IMR-90 (cell line): ENCODE data around the gene TSEN54. TPM values are rescaled to one million over a fixed set of nuclear protein-coding genes. Genes with fewer than 3 reads are reported as not detected.

Experiments used
- ATAC-seq: fragments of 200-7000 bp; cut with Tn5 transposase; 2 replicates; pipeline ENCODE4 v1.9.1; 2020; ENCODE audit warnings: low read depth, mild to moderate bottlenecking, moderate library complexity
- BruUV-seq: library from RNA; stranded (reverse); fragments of 400-500 nt; replicated peaks from 2 replicates; lab custom pipeline; 2021; lab: Mats Ljungman, UMichigan
- CTCF ChIA-PET: fragments of 300-600 bp; formaldehyde crosslinking; extraction: SDS; loops from one replicate; lab custom pipeline; 2021; ENCODE audit warnings: antibody characterized with exemption; lab: Yijun Ruan, JAX
- POLR2A ChIA-PET: fragments of 300-600 bp; sonication (Branson Sonifier 250); formaldehyde crosslinking; loops from one replicate; lab custom pipeline; 2022; ENCODE audit warnings: antibody characterized with exemption; ENCODE audit not compliant: unreplicated experiment; lab: Charles Lee
- DNase-seq: peaks from one replicate; pipeline ENCODE4 v3.0.0; 2013
- H2AFZ ChIP-seq: replicated peaks from 2 replicates; pipeline ENCODE3; 2013; ENCODE audit warnings: low read length, mild to moderate bottlenecking; ENCODE audit not compliant: poor library complexity
- H2AK5ac ChIP-seq: 2 replicates; pipeline ENCODE4 v1.6.1; 2013; ENCODE audit warnings: low read depth, low read length, inconsistent platforms
- H2AK9ac ChIP-seq: replicated peaks from 2 replicates; pipeline ENCODE3; 2013; ENCODE audit warnings: mild to moderate bottlenecking, low read depth, low read length, moderate library complexity; ENCODE audit not compliant: poor library complexity
- H2BK120ac ChIP-seq: 2 replicates; pipeline ENCODE4 v1.6.1; 2013; ENCODE audit warnings: low read depth, low read length, inconsistent platforms
- H2BK15ac ChIP-seq: 3 replicates; pipeline ENCODE4 v1.6.1; 2013; ENCODE audit warnings: low read depth, low read length, inconsistent platforms
- H2BK20ac ChIP-seq: 2 replicates; pipeline ENCODE4 v1.6.1; 2013; ENCODE audit warnings: low read depth, mild to moderate bottlenecking, inconsistent platforms, low read length, moderate library complexity
- H2BK5ac ChIP-seq: 2 replicates; pipeline ENCODE4 v1.6.1; 2013; ENCODE audit warnings: mild to moderate bottlenecking, low read depth, low read length, inconsistent platforms; ENCODE audit not compliant: poor library complexity, severe bottlenecking
- H3K14ac ChIP-seq: replicated peaks from 2 replicates; pipeline ENCODE4 v1.6.1; 2013; ENCODE audit warnings: low read depth, low read length, inconsistent platforms
- H3K18ac ChIP-seq: 2 replicates; pipeline ENCODE4 v1.6.1; 2013; ENCODE audit warnings: low read depth, low read length, control low read depth
- H3K23ac ChIP-seq: 2 replicates; pipeline ENCODE4 v1.6.1; 2013; ENCODE audit warnings: low read depth, low read length, inconsistent platforms
- H3K27ac ChIP-seq: 2 replicates; pipeline ENCODE4 v1.5.1; 2013; ENCODE audit warnings: mild to moderate bottlenecking, control low read depth, low read length; ENCODE audit not compliant: insufficient read depth
- H3K27me3 ChIP-seq: 2 replicates; pipeline ENCODE4 v1.6.1; 2013; ENCODE audit warnings: low read length; ENCODE audit not compliant: control insufficient read depth, insufficient read depth
- H3K36me3 ChIP-seq: 2 replicates; pipeline ENCODE4 v1.6.1; 2013; ENCODE audit warnings: low read length, mixed read lengths; ENCODE audit not compliant: control insufficient read depth, insufficient read depth
- H3K4ac ChIP-seq: 2 replicates; pipeline ENCODE4 v1.6.1; 2013; ENCODE audit warnings: low read depth, low read length, inconsistent platforms
- H3K4me1 ChIP-seq: 2 replicates; pipeline ENCODE4 v1.6.1; 2013; ENCODE audit warnings: low read length, mixed read lengths; ENCODE audit not compliant: control insufficient read depth, insufficient read depth
- H3K4me2 ChIP-seq: 2 replicates; pipeline ENCODE4 v1.6.1; 2013; ENCODE audit warnings: low read depth, mild to moderate bottlenecking, control low read depth, low read length, moderate library complexity
- H3K4me3 ChIP-seq: 2 replicates; pipeline ENCODE4 v1.5.1; 2013; ENCODE audit warnings: low read depth, mild to moderate bottlenecking, control low read depth, low read length, moderate library complexity; ENCODE audit not compliant: insufficient read depth
- H3K56ac ChIP-seq: 2 replicates; pipeline ENCODE4 v1.6.1; 2013; ENCODE audit warnings: low read length, inconsistent platforms; ENCODE audit not compliant: insufficient read depth; ENCODE audit errors: extremely low read depth
- H3K79me1 ChIP-seq, 2 experiments: 2 replicates each; pipeline ENCODE4 v1.6.1; 2013; ENCODE audit warnings: low read length in 2 of 2, inconsistent platforms in 1 of 2, low read depth in 1 of 2
- H3K9ac ChIP-seq: 2 replicates; pipeline ENCODE4 v1.6.1; 2013; ENCODE audit warnings: low read depth, low read length, control low read depth
- H3K9me1 ChIP-seq: 2 replicates; pipeline ENCODE4 v1.6.1; 2013; ENCODE audit warnings: low read length, inconsistent platforms; ENCODE audit not compliant: insufficient read depth
- H3K9me3 ChIP-seq: 2 replicates; pipeline ENCODE4 v1.6.1; 2013; ENCODE audit warnings: low read length; ENCODE audit not compliant: control insufficient read depth, insufficient read depth
- H4K20me1 ChIP-seq: 2 replicates; pipeline ENCODE4 v1.6.1; 2013; ENCODE audit warnings: low read length, inconsistent platforms; ENCODE audit not compliant: insufficient read depth
- H4K5ac ChIP-seq: 2 replicates; pipeline ENCODE4 v1.6.1; 2013; ENCODE audit warnings: mild to moderate bottlenecking, low read depth, low read length, control low read depth
- H4K8ac ChIP-seq, 2 experiments: 2 replicates each; pipeline ENCODE4 v1.6.1; 2013; ENCODE audit warnings: low read depth in 2 of 2, low read length in 2 of 2, control low read depth in 1 of 2, inconsistent platforms in 1 of 2
- H4K91ac ChIP-seq: 2 replicates; pipeline ENCODE4 v1.6.1; 2013; ENCODE audit warnings: low read depth, low read length, inconsistent platforms; ENCODE audit not compliant: insufficient read depth
- BHLHE40 ChIP-seq: fragments of 150-350 bp; IDR thresholded peaks from 2 replicates; pipeline ENCODE4 v1.6.1; 2016; ENCODE audit warnings: mild to moderate bottlenecking, low read depth, low read length
- CEBPB ChIP-seq: IDR thresholded peaks from 2 replicates; pipeline ENCODE4 v1.6.1; 2012; ENCODE audit warnings: low read depth, low read length, improper control_type of control experiment
- CHD1 ChIP-seq: IDR thresholded peaks from 2 replicates; pipeline ENCODE4 v1.6.1; 2012; ENCODE audit warnings: low read depth, low read length, improper control_type of control experiment
- FOS ChIP-seq: fragments of 150-350 bp; IDR thresholded peaks from 2 replicates; pipeline ENCODE4 v1.6.1; 2016; ENCODE audit warnings: low read depth, low read length
- MAFK ChIP-seq: IDR thresholded peaks from 2 replicates; pipeline ENCODE4 v1.6.1; 2012; ENCODE audit warnings: low read depth, low read length, improper control_type of control experiment
- MAZ ChIP-seq: IDR thresholded peaks from 2 replicates; pipeline ENCODE4 v1.6.1; 2012; ENCODE audit warnings: low read depth, mild to moderate bottlenecking, low read length, improper control_type of control experiment, moderate library complexity, borderline replicate concordance
- MXI1 ChIP-seq: IDR thresholded peaks from 2 replicates; pipeline ENCODE4 v1.6.1; 2012; ENCODE audit warnings: low read depth, mild to moderate bottlenecking, low read length, moderate library complexity, borderline replicate concordance
- NFE2L2 ChIP-seq: fragments of 150-350 bp; IDR thresholded peaks from 2 replicates; pipeline ENCODE4 v1.6.1; 2016; ENCODE audit warnings: low read depth, mild to moderate bottlenecking, low read length
- POLR2A ChIP-seq: IDR thresholded peaks from 2 replicates; pipeline ENCODE4 v1.6.1; 2012; ENCODE audit warnings: mild to moderate bottlenecking, low read depth, low read length
- RAD21 ChIP-seq: IDR thresholded peaks from 2 replicates; pipeline ENCODE4 v1.6.1; 2012; ENCODE audit warnings: low read length, improper control_type of control experiment
- RCOR1 ChIP-seq: IDR thresholded peaks from 2 replicates; pipeline ENCODE4 v1.6.1; 2012; ENCODE audit warnings: mild to moderate bottlenecking, low read length, improper control_type of control experiment; ENCODE audit not compliant: insufficient replicate concordance
- RFX5 ChIP-seq: IDR thresholded peaks from 2 replicates; pipeline ENCODE4 v1.8.0; 2012; ENCODE audit warnings: low read depth, mild to moderate bottlenecking, low read length, moderate library complexity
- SMC3 ChIP-seq: fragments of 150-350 bp; IDR thresholded peaks from 2 replicates; pipeline ENCODE4 v1.6.1; 2016; ENCODE audit warnings: low read depth, mild to moderate bottlenecking, antibody characterized with exemption, low read length, moderate library complexity
- WGBS, 2 experiments: methylation state at CpG; one replicate each; pipeline versions ENCODE4 v1.1.5 to v1.1.7; 2013; ENCODE audit warnings: missing lambda C conversion rate in 2 of 2; ENCODE audit not compliant: insufficient read length in 1 of 2; ENCODE audit errors: extremely low coverage in 2 of 2; 5-methylcytosine and 5-hydroxymethylcytosine counted together
- dilution Hi-C: fragments of 300-500 bp; cut with HindIII; formaldehyde crosslinking; loops from one replicate; pipeline ENCODE4 v1.14.3; 2018; ENCODE audit warnings: low sequenced_read_pairs; ENCODE audit not compliant: unreplicated experiment
- in situ Hi-C: fragments of 300-500 bp; cut with MboI; formaldehyde crosslinking; loops from 3 replicates; pipeline ENCODE4 v1.14.3; 2019; ENCODE audit warnings: low sequenced_read_pairs, inconsistent platforms, mixed read lengths
- intact Hi-C: fragments of 100-400 bp; cut with micrococcal nuclease; formaldehyde crosslinking; loops from 2 replicates; pipeline ENCODE4 v1.10.0; 2022
- polyA plus RNA-seq, 3 experiments: library from polyadenylated mRNA; depleted of rRNA; stranded (reverse); fragments of >200 nt; gene quantifications; 2 replicates each; pipeline ENCODE4 v1.2.3, GENCODE V29; 2012; ENCODE audit warnings: low replicate concordance in 1 of 3
- total RNA-seq: library from RNA; depleted of rRNA; stranded (reverse); fragments of >200 nt; gene quantifications from 2 replicates; pipeline ENCODE4 v1.2.3, GENCODE V29; 2012
- TF ChIP-seq, protein P1 (sequence below): conservative IDR thresholded peaks from 2 replicates; pipeline ENCODE4 v1.5.1; 2012; ENCODE audit warnings: mild to moderate bottlenecking, low read depth, low read length, improper control_type of control experiment
- TF ChIP-seq, protein P2 (sequence below): fragments of 150-350 bp; IDR thresholded peaks from 2 replicates; pipeline ENCODE4 v1.6.1; 2017; ENCODE audit warnings: mild to moderate bottlenecking, antibody characterized with exemption, low read length, low read depth
- TF ChIP-seq, protein P3 (sequence below): fragments of 150-350 bp; IDR thresholded peaks from 2 replicates; pipeline ENCODE4 v1.6.1; 2016; ENCODE audit warnings: low read depth, mild to moderate bottlenecking, low read length, moderate library complexity, borderline replicate concordance

The TSEN54 gene
- total and polyA plus RNA-seq, 2 of the 4 experiments (the other 2 are of a cell fraction): 7.2 to 14.9 TPM

- peak overlapping the region; percentile 11 for H2AFZ ChIP-seq
- in situ Hi-C loops (no loop called here), dilution Hi-C loops (no loop called here), intact Hi-C loops (no loop called here)
- H3K27ac ChIP-seq: no peak overlapping the region
- H3K4me3 ChIP-seq: no peak overlapping the region
- no peaks in the 10 kb centered on the region for H3K79me1 ChIP-seq
- no peaks in the 10 kb centered on the region for H3K9me3 ChIP-seq
- BruUV-seq: no TSS peak
- H3K14ac ChIP-seq: no peak overlapping the region
- H3K18ac ChIP-seq: no peak overlapping the region
- ChIA-PET POLR2A (no interaction called here), CTCF (no interaction called here)
- ATAC-seq (no peak), DNase-seq (no peak)
- H3K23ac ChIP-seq: no peak overlapping the region
- H2BK120ac ChIP-seq: no peak overlapping the region
- H2AK5ac ChIP-seq: no peak overlapping the region
- H3K36me3 ChIP-seq: no peaks in the 10 kb centered on the region
- no peak overlapping the region for H2BK15ac ChIP-seq
- no peaks in the 10 kb centered on the region for H3K9me1 ChIP-seq
- 84% methylated on average over 8 of the region's 11 CpGs; no CpG with 5 or more reads in 1 of the 2 experiments for WGBS, 2 experiments
- TF ChIP-seq CEBPB (no peak), FOS (no peak), RAD21 (no peak), MAFK (no peak), CHD1 (no peak), SMC3 (no peak), POLR2A (no peak), RFX5 (no peak), NFE2L2 (no peak), RCOR1 (no peak), MAZ (no peak), MXI1 (no peak), BHLHE40 (no peak)
- TF ChIP-seq, protein P1, sequence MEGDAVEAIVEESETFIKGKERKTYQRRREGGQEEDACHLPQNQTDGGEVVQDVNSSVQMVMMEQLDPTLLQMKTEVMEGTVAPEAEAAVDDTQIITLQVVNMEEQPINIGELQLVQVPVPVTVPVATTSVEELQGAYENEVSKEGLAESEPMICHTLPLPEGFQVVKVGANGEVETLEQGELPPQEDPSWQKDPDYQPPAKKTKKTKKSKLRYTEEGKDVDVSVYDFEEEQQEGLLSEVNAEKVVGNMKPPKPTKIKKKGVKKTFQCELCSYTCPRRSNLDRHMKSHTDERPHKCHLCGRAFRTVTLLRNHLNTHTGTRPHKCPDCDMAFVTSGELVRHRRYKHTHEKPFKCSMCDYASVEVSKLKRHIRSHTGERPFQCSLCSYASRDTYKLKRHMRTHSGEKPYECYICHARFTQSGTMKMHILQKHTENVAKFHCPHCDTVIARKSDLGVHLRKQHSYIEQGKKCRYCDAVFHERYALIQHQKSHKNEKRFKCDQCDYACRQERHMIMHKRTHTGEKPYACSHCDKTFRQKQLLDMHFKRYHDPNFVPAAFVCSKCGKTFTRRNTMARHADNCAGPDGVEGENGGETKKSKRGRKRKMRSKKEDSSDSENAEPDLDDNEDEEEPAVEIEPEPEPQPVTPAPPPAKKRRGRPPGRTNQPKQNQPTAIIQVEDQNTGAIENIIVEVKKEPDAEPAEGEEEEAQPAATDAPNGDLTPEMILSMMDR: no peak
- TF ChIP-seq, protein P2, sequence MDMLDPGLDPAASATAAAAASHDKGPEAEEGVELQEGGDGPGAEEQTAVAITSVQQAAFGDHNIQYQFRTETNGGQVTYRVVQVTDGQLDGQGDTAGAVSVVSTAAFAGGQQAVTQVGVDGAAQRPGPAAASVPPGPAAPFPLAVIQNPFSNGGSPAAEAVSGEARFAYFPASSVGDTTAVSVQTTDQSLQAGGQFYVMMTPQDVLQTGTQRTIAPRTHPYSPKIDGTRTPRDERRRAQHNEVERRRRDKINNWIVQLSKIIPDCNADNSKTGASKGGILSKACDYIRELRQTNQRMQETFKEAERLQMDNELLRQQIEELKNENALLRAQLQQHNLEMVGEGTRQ: no peak
- TF ChIP-seq, protein P3, sequence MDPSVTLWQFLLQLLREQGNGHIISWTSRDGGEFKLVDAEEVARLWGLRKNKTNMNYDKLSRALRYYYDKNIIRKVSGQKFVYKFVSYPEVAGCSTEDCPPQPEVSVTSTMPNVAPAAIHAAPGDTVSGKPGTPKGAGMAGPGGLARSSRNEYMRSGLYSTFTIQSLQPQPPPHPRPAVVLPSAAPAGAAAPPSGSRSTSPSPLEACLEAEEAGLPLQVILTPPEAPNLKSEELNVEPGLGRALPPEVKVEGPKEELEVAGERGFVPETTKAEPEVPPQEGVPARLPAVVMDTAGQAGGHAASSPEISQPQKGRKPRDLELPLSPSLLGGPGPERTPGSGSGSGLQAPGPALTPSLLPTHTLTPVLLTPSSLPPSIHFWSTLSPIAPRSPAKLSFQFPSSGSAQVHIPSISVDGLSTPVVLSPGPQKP: no peak
- peaks cover 35% of the 10 kb centered on the region for H3K27me3 ChIP-seq
- H4K5ac ChIP-seq: no peak overlapping the region
- H2BK20ac ChIP-seq: no peak overlapping the region
- H4K91ac ChIP-seq: no peak overlapping the region
- no peak overlapping the region for H2BK5ac ChIP-seq
- peaks cover 1% of the 10 kb centered on the region; the same call in 1 of the 2 replicates for H3K4me1 ChIP-seq
- no peak overlapping the region for H3K4me2 ChIP-seq
- no peak overlapping the region for H3K4ac ChIP-seq
- no peak overlapping the region for H2AK9ac ChIP-seq
- no peak overlapping the region for H3K9ac ChIP-seq
- H3K56ac ChIP-seq: no peak overlapping the region
- no peaks in the 10 kb centered on the region for H4K20me1 ChIP-seq
- no peak overlapping the region for H4K8ac ChIP-seq
Measured at GRCh38 chr17:75564195-75564594, 47.9 kb downstream of the TSEN54 start.
